ENCODE measurements around the gene PARM1.

- no peak for TF ChIP-seq POLR2A (IDR thresholded peaks at IDR 0.05)
- TF ChIP-seq, protein P1, sequence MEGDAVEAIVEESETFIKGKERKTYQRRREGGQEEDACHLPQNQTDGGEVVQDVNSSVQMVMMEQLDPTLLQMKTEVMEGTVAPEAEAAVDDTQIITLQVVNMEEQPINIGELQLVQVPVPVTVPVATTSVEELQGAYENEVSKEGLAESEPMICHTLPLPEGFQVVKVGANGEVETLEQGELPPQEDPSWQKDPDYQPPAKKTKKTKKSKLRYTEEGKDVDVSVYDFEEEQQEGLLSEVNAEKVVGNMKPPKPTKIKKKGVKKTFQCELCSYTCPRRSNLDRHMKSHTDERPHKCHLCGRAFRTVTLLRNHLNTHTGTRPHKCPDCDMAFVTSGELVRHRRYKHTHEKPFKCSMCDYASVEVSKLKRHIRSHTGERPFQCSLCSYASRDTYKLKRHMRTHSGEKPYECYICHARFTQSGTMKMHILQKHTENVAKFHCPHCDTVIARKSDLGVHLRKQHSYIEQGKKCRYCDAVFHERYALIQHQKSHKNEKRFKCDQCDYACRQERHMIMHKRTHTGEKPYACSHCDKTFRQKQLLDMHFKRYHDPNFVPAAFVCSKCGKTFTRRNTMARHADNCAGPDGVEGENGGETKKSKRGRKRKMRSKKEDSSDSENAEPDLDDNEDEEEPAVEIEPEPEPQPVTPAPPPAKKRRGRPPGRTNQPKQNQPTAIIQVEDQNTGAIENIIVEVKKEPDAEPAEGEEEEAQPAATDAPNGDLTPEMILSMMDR (IDR thresholded peaks at IDR 0.05 in 8 of 11, conservative IDR thresholded peaks at IDR 0.05 in 3 of 11): no peak
- TF ChIP-seq POLR2AphosphoS5 (IDR thresholded peaks at IDR 0.05): no peak
Observed at GRCh38 chr4:75036046-75036830, 103.3 kb downstream of the PARM1 start.

Data from spleen (tissue), 7 donors.